HG03558 (cell line): Measurements from ENCODE around the gene DNTT.

Experiments
- ATAC-seq: cut with Tn5 transposase; IDR thresholded peaks from one replicate; pipeline ENCODE4 v1.9.1; 2021; ENCODE audit warnings: moderate number of reproducible peaks; ENCODE audit not compliant: unreplicated experiment; ENCODE audit errors: extremely low read depth

DNTT gene

GRCh38 chr10:96304230-96304629 is at the start of gene DNTT:
Gene DNTT, plus strand, starts transcription at chr10:96304434. Its CDS starts 64 bp downstream, at chr10:96304498.
- ATAC-seq = no peak

DNA sequence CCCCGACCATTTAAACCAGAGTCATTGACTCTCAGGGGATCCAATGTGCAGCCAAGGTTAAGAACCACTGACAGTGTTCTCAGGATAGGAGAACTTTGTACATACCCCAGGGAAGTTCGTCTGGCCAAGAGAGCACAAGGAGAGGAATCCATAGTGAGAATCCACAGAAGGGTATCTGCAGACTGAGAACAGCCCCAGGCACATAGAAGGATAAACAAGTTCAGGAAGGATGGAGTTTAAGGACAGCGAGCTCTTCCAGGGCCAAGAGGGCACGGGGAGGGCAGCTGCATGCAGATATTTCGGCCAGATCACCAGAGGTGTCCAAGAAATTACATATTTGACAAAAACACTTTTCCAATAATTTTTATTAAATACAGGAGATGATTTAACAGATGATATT is 49.3 kb upstream of the DNTT start:
- no peak for ATAC-seq

GRCh38 chr10:96255549-96256333 is 48.5 kb upstream of the DNTT start:
- ATAC-seq = no peak

- ATAC-seq = no peak
These were observed 46.3 kb upstream of the DNTT start for GRCh38 chr10:96257944-96258343.

- ATAC-seq = no peak
These were observed 45.1 kb upstream of the DNTT start for GRCh38 chr10:96259150-96259549.

- no peak for ATAC-seq
These were observed 44.2 kb upstream of the DNTT start for GRCh38 chr10:96260014-96260413.

GRCh38 chr10:96261132-96261531 is 43.1 kb upstream of the DNTT start:
- ATAC-seq = no peak

DNA sequence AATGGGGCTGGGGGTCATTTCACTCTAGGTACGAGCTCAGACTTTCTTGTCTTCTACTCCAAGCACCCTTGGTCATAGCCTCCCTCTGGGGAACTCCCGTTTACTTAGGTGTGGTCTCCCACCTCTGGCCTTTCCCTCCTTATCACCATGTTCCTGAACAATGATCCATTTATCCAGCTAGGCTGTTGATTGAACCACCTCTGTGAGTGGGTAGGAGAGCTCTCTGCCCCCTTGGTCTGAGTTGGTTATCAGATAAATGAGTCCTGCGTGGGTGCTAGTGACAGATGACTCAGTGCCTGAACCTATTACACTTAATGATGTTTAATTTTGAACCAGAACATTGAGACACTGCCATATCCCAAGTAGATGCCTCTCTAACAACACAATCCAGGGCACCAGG is 42.3 kb upstream of the DNTT start:
- no peak for ATAC-seq

- no peak for ATAC-seq
These were observed 41.1 kb upstream of the DNTT start for GRCh38 chr10:96263176-96263575.

DNA sequence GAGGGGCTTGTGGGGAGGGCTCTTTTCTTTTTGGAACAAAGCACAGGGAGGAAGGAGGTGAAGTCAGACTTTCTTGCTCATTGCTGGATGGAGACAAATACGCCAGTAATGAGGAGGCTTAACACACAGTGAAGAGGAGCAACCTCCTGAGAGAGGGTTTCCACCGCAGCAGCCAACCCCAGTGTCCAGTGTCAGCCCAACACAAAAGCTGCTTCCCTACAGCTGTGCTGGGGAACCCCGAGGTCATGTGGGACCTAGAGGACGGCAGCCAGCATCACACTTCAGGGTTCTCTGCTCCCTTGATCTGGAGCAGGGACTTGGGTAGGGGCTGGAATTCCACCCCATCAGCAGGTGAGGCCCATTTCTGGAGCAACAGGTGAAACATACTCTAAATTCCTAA is 40.6 kb upstream of the DNTT start:
- ATAC-seq = no peak

- no peak for ATAC-seq
These were observed 39.3 kb upstream of the DNTT start for GRCh38 chr10:96264938-96265337.

DNA sequence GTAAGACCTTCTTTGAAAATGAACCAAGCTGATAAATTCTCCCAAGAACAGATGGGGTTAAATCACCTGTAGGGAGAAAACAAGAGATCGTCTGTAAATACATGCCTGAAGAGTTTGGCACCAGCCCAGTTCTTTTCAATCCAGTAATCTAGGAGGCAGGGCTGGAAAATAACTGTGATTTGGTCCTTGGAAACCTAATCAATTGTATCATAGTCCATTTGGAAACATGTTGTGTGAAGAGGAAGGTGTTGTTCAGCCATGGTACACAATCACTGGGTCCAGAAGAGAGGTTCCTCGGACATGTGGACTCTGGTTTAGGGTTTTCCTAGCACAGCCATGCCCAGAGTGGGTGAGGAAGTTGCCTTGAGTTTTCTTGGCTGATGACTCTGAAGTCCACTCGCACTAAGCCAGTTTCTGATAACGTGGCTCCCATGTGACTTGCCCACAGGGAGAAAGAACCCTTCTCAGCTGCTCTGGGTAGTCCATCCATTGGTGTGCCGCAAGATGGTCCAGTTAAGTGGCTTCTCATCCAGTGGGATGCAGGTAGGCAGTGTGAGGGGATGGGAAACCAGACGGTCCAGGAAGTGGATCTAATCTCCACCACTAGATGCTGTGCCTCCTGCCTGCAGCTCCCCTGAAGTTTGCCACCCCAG is 38.0 kb upstream of the DNTT start:
- ATAC-seq = no peak

- no peak for ATAC-seq
These were observed 37.0 kb upstream of the DNTT start for GRCh38 chr10:96267234-96267705.

DNA sequence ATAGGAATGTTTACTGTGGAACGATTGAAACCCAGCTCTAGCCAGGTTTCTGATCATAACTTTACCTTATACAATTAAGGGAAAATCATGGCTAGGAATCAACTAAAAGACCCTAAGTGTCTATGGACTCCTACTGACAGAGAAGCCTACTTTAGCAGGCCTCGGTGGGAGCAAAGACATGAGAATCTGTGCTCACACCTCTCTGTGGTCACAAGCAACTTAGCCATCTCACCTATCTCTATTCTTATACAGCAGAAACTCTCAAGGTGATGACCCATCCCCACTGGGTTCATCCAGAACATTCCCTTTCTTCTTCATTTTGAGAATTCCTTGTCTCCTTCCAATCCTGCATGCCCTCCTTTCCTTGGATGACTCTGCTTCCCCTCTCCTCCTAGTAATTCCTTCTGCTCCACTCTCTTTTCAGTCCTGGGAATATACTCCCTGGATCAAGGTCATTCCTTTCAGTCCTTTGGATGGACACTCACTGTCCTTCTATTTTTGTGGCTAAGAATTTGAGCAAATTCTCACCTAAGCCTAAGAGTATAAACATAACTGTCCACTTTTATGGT is 35.8 kb upstream of the DNTT start:
- ATAC-seq = no peak

DNA sequence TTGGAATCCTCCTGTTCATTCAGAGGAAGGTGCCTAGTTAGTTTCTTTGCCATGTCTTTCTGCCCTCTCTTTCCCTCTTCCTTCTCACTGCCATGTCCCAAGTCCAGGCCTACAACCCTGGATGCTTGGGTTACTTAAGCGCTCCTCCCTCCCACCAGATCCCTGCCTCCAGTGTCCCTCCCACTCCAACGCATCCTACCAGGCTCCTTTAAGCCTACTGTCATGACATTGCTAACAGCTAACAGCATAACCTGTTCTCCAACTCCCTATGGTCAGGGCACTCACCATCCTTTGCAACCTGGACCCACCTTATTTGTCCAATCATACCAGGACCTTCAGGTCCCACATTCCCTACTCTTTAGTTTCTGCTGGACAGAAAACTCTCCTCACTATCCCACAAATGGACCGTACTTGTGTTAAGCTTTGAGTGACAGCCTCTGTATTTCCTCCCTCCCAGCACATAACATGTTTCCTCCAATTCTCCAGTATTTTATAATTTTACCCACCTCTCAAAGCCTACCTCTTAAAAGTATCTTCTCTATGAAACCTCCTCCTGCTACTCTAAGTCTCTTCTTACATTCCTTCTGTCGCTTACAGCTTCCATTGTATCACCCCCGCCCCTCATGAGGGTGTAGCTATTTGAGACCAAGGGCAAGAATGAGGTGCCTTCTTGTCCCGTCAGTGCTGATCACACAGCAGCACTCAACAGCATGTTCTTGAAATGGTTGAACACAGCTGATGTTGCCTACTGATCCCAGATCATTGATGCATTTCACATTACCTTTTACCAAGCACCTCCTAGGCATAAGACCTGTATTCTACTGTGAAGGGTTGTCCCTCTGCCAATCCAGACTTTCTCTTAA is 34.6 kb upstream of the DNTT start:
- ATAC-seq = no peak

DNA sequence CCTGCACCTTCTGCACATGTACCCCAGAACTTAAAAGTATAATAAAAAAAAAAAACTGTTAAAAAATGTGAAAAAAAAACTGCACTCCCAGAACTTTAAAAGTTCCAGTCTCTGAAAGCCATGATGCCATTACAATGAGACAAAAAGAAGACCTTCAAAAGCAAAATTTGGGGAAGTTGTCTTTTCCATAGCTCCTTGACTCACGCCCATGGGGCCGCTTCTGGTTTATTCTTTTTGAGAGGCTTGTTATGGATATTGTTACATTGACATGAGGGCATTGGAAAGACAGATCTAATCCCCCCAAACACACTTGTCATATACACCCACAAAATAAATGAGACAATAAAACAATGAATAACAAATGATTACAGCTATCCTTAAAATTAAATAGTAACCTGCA is 33.7 kb upstream of the DNTT start:
- ATAC-seq = no peak

GRCh38 chr10:96271016-96271815 is 33.0 kb upstream of the DNTT start, which contains the start of gene BLNK:
Gene BLNK, minus strand, starts transcription at chr10:96271569. Its CDS starts 171 bp downstream, at chr10:96271398.
- peak; percentile 40 for ATAC-seq

DNA sequence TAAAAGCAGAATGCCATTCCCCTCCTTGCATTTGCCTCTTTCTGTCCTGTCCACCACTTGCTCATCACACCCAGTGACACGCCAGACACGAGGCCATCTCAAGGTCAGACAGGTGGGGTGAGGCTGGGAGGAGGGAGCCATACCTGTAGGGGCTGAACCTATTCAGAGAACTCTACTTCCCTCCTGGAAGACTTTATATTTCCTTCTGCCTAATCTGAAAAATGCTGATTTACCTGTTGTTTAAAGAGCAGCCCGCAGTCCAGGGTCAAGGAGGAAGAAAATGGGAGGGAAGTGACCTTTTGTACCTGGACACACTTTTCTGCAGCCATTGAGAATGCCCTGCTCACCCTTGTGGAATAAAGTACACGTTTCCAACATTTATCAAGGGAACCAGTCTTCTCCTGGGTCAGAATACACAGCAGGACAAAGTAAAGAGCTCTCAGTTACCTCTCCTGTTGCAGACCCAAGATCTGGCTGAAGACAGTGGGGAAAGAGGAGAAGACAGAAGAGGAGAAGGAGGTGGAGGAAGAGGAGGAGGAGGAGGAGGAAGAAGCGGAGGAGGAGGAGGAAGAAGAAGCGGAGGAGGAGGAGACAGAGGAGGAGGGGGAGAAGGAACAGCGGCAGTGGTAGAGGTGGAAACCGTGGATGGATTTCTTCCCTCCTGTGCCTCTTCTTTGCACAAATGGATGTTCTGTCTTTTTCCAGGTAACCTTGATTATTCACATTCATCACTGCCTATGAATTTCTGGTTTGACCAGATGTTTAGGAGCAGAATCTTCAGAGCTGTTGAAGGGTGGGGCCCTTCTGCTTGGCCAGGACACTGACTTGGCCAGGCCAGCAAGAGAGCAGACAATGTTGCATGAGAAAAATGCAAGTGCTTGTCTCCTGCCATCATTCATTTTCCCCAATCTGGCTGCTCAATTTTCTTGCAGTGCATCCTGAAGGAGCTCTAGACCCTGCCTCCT is 31.6 kb upstream of the DNTT start:
- no peak for ATAC-seq
